ENCODE results near the gene TP53I11. TPM values are rescaled to one million over a fixed set of nuclear protein-coding genes. Genes with fewer than 3 reads are reported as not detected.

The TP53I11 gene
- total RNA-seq, 1 experiment from 2014 or later: 42.4 TPM

GRCh38 chr11:44923115-44923514, 27.6 kb downstream of the TP53I11 start:
- H3K4me3 Mint-ChIP-seq: no peak overlapping the region
- DNase-seq (ENCODE audit: low spot score): no peak
- no peak for ATAC-seq
- TF ChIP-seq ZNF263 (CRISPR knock-in tag; IDR thresholded peaks at IDR 0.05; ENCODE audit: low read depth): no peak
- TF ChIP-seq PRRX2 (CRISPR knock-in tag; IDR thresholded peaks at IDR 0.05): no peak
- POLR2A ChIA-PET: no interaction called here
- H3K27me3 Mint-ChIP-seq (ENCODE audit: low read depth): no peaks in the 10 kb centered on the region
- CTCF ChIA-PET: interaction anchor here (1.1 to 1.4 kb wide), 3 partner anchors 12 to 13 kb away, joined by 5 to 8 read pairs (median 5); no protein-coding TSS in a partner anchor
- no peaks in the 10 kb centered on the region for H3K36me3 Mint-ChIP-seq
- no peak overlapping the region for H3K27ac Mint-ChIP-seq
- H3K9me3 Mint-ChIP-seq: no peaks in the 10 kb centered on the region
- H3K4me1 Mint-ChIP-seq: peaks cover 8% of the 10 kb centered on the region

DNA sequence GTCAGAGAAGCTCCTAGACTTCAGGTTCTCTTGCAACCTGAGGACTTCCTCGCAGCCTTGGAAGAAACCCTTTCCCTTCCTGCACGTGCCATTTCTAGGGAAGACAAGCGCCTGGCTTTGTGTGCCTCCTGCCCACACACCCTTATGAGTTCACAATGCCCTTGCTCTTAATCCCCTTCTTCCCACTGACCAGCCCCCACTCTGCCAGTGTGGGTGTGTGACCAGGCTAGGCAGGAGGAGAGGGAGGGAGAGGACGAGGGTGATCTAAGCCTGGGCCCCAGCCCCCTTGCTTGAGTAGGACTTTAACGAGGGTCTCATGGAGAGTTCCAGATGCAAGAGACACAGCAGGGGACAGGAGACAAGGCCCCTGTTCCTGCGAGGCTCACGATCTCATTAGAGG, 30.2 kb downstream of the TP53I11 start:
- Mint-ChIP-seq H3K36me3 (no peaks in the 10 kb centered on the region), H3K27ac (no peak overlapping the region), H3K4me1 (no peaks in the 10 kb centered on the region), H3K27me3 (ENCODE audit: low read depth) (no peaks in the 10 kb centered on the region), H3K4me3 (no peak overlapping the region), H3K9me3 (no peaks in the 10 kb centered on the region)
- CTCF ChIA-PET: interaction anchor here (1.4 to 2.0 kb wide), 3 partner anchors 9 to 185 kb away, joined by 7 to 8 read pairs (median 7); no protein-coding TSS in a partner anchor
- POLR2A ChIA-PET: no interaction called here
- DNase-seq (ENCODE audit: low spot score) (no peak), ATAC-seq (no peak)
- no peak for TF ChIP-seq MXD4 (CRISPR knock-in tag; IDR thresholded peaks at IDR 0.05; ENCODE audit: borderline replicate concordance)
- no peak for TF ChIP-seq ZNF281 (CRISPR knock-in tag; IDR thresholded peaks at IDR 0.05)
- no peak for TF ChIP-seq CBFB (CRISPR knock-in tag; IDR thresholded peaks at IDR 0.05; ENCODE audit: low read depth)
- no peak for TF ChIP-seq PREB (CRISPR knock-in tag; IDR thresholded peaks at IDR 0.05; ENCODE audit: borderline replicate concordance)
- TF ChIP-seq AR (CRISPR knock-in tag; IDR thresholded peaks at IDR 0.05): no peak
- TF ChIP-seq ZNF263 (CRISPR knock-in tag; IDR thresholded peaks at IDR 0.05; ENCODE audit: low read depth): no peak
- TF ChIP-seq NFATC4 (CRISPR knock-in tag; IDR thresholded peaks at IDR 0.05): no peak
- TF ChIP-seq SP1 (CRISPR knock-in tag; conservative IDR thresholded peaks at IDR 0.05): no peak
- TF ChIP-seq ZNF121 (CRISPR knock-in tag; IDR thresholded peaks at IDR 0.05): no peak
- no peak for TF ChIP-seq SMAD4 (CRISPR knock-in tag; IDR thresholded peaks at IDR 0.05)
- no peak for TF ChIP-seq TEAD4 (CRISPR knock-in tag; IDR thresholded peaks at IDR 0.05)
- TF ChIP-seq GTF2I (CRISPR knock-in tag; conservative IDR thresholded peaks at IDR 0.05): no peak
- TF ChIP-seq HMGA2 (CRISPR knock-in tag; IDR thresholded peaks at IDR 0.05): no peak
- no peak for TF ChIP-seq ZNF423 (CRISPR knock-in tag; IDR thresholded peaks at IDR 0.05)

DNA sequence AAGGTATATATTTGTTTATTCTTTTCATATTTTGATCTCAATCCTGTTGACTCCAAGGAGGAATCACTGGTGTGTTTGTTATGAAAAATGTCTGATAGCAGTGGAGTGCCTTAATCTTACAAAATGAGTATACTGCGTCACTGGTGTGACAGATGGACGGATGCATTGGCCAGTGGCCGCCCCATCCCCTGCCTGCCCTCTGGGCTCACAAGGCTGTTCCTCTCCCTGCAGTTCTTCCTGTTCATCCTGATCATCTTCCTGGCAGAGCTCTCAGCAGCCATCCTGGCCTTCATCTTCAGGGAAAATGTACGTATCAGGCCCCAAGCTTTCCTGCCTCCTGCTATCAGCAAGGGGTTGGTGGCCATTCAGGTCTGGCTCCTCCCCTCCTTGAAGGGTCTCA, 32.9 kb downstream of the TP53I11 start:
- Mint-ChIP-seq H3K27me3 (ENCODE audit: low read depth) (no peaks in the 10 kb centered on the region), H3K4me3 (no peak overlapping the region), H3K27ac (no peak overlapping the region), H3K9me3 (no peaks in the 10 kb centered on the region), H3K4me1 (no peaks in the 10 kb centered on the region; the same call in 1 of the 2 replicates), H3K36me3 (no peaks in the 10 kb centered on the region)
- ATAC-seq (no peak), DNase-seq (ENCODE audit: low spot score) (no peak)
- CTCF ChIA-PET: interaction anchor here (2.0 to 8.2 kb wide), 2 partner anchors 11 to 19 kb away, joined by 7 to 135 read pairs; no protein-coding TSS in a partner anchor
- POLR2A ChIA-PET: no interaction called here
- TF ChIP-seq, protein P1, sequence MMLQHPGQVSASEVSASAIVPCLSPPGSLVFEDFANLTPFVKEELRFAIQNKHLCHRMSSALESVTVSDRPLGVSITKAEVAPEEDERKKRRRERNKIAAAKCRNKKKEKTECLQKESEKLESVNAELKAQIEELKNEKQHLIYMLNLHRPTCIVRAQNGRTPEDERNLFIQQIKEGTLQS (CRISPR knock-in tag; conservative IDR thresholded peaks at IDR 0.05): no peak
- TF ChIP-seq, protein P2, sequence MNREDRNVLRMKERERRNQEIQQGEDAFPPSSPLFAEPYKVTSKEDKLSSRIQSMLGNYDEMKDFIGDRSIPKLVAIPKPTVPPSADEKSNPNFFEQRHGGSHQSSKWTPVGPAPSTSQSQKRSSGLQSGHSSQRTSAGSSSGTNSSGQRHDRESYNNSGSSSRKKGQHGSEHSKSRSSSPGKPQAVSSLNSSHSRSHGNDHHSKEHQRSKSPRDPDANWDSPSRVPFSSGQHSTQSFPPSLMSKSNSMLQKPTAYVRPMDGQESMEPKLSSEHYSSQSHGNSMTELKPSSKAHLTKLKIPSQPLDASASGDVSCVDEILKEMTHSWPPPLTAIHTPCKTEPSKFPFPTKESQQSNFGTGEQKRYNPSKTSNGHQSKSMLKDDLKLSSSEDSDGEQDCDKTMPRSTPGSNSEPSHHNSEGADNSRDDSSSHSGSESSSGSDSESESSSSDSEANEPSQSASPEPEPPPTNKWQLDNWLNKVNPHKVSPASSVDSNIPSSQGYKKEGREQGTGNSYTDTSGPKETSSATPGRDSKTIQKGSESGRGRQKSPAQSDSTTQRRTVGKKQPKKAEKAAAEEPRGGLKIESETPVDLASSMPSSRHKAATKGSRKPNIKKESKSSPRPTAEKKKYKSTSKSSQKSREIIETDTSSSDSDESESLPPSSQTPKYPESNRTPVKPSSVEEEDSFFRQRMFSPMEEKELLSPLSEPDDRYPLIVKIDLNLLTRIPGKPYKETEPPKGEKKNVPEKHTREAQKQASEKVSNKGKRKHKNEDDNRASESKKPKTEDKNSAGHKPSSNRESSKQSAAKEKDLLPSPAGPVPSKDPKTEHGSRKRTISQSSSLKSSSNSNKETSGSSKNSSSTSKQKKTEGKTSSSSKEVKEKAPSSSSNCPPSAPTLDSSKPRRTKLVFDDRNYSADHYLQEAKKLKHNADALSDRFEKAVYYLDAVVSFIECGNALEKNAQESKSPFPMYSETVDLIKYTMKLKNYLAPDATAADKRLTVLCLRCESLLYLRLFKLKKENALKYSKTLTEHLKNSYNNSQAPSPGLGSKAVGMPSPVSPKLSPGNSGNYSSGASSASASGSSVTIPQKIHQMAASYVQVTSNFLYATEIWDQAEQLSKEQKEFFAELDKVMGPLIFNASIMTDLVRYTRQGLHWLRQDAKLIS (CRISPR knock-in tag; IDR thresholded peaks at IDR 0.05; ENCODE audit: borderline replicate concordance): no peak
- TF ChIP-seq EMX1 (CRISPR knock-in tag; IDR thresholded peaks at IDR 0.05) (no peak), CREM (CRISPR knock-in tag; IDR thresholded peaks at IDR 0.05) (no peak), ZNF512 (CRISPR knock-in tag; IDR thresholded peaks at IDR 0.05; ENCODE audit: borderline replicate concordance) (no peak), RORB (CRISPR knock-in tag; IDR thresholded peaks at IDR 0.05) (no peak)
